Right ventricle myocardium superior (tissue), 1 donor: ENCODE measurements around the gene PTEN. TPM values are rescaled to one million over a fixed set of nuclear protein-coding genes. Genes with fewer than 3 reads are reported as not detected.
A peak's percentile ranks its signal among the peaks of the same experiment; 100 is the strongest.
"Not testable (repeated sequence)": the region's sequence is repeated elsewhere in the genome, so short reads cannot be mapped to it uniquely, and the experiment has no call there.

Experiments used
- ATAC-seq: fragments of 200-7000 bp; cut with Tn5 transposase; one replicate; pipeline ENCODE4 v1.9.1; 2020; ENCODE audit warnings: mild to moderate bottlenecking; ENCODE audit not compliant: poor library complexity
- DNase-seq: peaks from one replicate; pipeline ENCODE4 v3.0.0-alpha.2; 2020
- intact Hi-C: fragments of 100-400 bp; cut with DNase I; formaldehyde crosslinking; loops from one replicate; pipeline ENCODE4 v1.11.2; 2022
- total RNA-seq: library from RNA; stranded (reverse); fragmentation: NEBNext Ultra II Directional; extraction: Animal tissue kit (Norgen Biotek cat#: 25700); gene quantifications from one replicate; pipeline ENCODE4 v1.2.1, GENCODE V29; 2021
- donor health status: DM: no; HTN: yes; CAD: no; lungs with severe emphysema.

The PTEN gene
- total RNA-seq, 1 donor from 2014 or later, result 54.3 TPM

- intact Hi-C loops, result no loop called here
- DNase-seq (no peak), ATAC-seq (peak; percentile 27)
These were observed 24.3 kb downstream of the PTEN start for GRCh38 chr10:87887548-87888289.

- ATAC-seq, result peak; percentile 29
- DNase-seq, result no peak
- intact Hi-C loops, result no loop called here
These were observed 32.0 kb downstream of the PTEN start for GRCh38 chr10:87895430-87895829.

GRCh38 chr10:87896216-87896615 is 32.8 kb downstream of the PTEN start:
- DNase-seq, result no peak
- ATAC-seq, result peak; percentile 52
- intact Hi-C loops, result no loop called here

- DNase-seq, intact Hi-C loops, ATAC-seq: not testable (repeated sequence)
These were observed 34.5 kb downstream of the PTEN start for GRCh38 chr10:87897957-87898356.

- DNase-seq, ATAC-seq, intact Hi-C loops: not testable (repeated sequence)
These were observed 40.0 kb downstream of the PTEN start for GRCh38 chr10:87903396-87903795.

GRCh38 chr10:87913156-87913921 is 49.9 kb downstream of the PTEN start:
- ATAC-seq (no peak), DNase-seq (no peak)
- intact Hi-C loops, result loop anchor here (10.0 kb wide), 1 partner anchor 49 kb away; the partner anchor contains the start of genes KLLN and PTEN

GRCh38 chr10:87915406-87915805 is 52.0 kb downstream of the PTEN start:
- ATAC-seq (peak; percentile 15), DNase-seq (no peak)
- intact Hi-C loops, result loop anchor here (10.0 kb wide), 1 partner anchor 51 kb away; the partner anchor contains the start of genes KLLN and PTEN

GRCh38 chr10:87915989-87916388 is 52.6 kb downstream of the PTEN start:
- intact Hi-C loops, result loop anchor here (10.0 kb wide), 1 partner anchor 51 kb away; the partner anchor contains the start of genes KLLN and PTEN
- ATAC-seq (no peak), DNase-seq (no peak)

GRCh38 chr10:87916515-87916914 is 53.1 kb downstream of the PTEN start:
- intact Hi-C loops, result loop anchor here (10.0 kb wide), 1 partner anchor 52 kb away; the partner anchor contains the start of genes KLLN and PTEN
- ATAC-seq (no peak), DNase-seq (no peak)

GRCh38 chr10:87918254-87918859 is 54.9 kb downstream of the PTEN start:
- intact Hi-C loops, result loop anchor here (10.0 kb wide), 1 partner anchor 54 kb away; the partner anchor contains the start of genes KLLN and PTEN
- no peak for ATAC-seq
- DNase-seq, result no peak

- ATAC-seq (no peak), DNase-seq (no peak)
- intact Hi-C loops, result no loop called here
These were observed 57.1 kb downstream of the PTEN start for GRCh38 chr10:87920538-87920937.

- ATAC-seq (peak; percentile 35), DNase-seq (no peak)
- intact Hi-C loops, result no loop called here
These were observed 58.7 kb downstream of the PTEN start for GRCh38 chr10:87921931-87922688.

GRCh38 chr10:87923233-87923632 is 59.8 kb downstream of the PTEN start:
- no peak for DNase-seq
- intact Hi-C loops, result no loop called here
- no peak for ATAC-seq

- DNase-seq (no peak), ATAC-seq (no peak)
- intact Hi-C loops, result no loop called here
These were observed 62.1 kb downstream of the PTEN start for GRCh38 chr10:87925570-87925969.

- no peak for DNase-seq
- intact Hi-C loops, result no loop called here
- no peak for ATAC-seq
These were observed 63.7 kb downstream of the PTEN start for GRCh38 chr10:87927091-87927490.

GRCh38 chr10:87928996-87929395 is 65.6 kb downstream of the PTEN start:
- ATAC-seq, result no peak

GRCh38 chr10:87930141-87930540 is 66.7 kb downstream of the PTEN start:
- ATAC-seq (no peak), DNase-seq (no peak)
- intact Hi-C loops, result no loop called here

More at GRCh38 chr10:87928996-87929395, 65.6 kb downstream of the PTEN start:
- DNase-seq, result no peak
- intact Hi-C loops, result no loop called here
